ENCODE measurements around the gene FBXO11.

FBXO11 gene

GRCh38 chr2:47844162-47844561, 62.1 kb downstream of the FBXO11 start:
- DNase-seq = no peak

GRCh38 chr2:47843407-47843806, 62.9 kb downstream of the FBXO11 start:
- no peak for DNase-seq

- no peak for DNase-seq
Measured at GRCh38 chr2:47842846-47843245, 63.5 kb downstream of the FBXO11 start.

DNA sequence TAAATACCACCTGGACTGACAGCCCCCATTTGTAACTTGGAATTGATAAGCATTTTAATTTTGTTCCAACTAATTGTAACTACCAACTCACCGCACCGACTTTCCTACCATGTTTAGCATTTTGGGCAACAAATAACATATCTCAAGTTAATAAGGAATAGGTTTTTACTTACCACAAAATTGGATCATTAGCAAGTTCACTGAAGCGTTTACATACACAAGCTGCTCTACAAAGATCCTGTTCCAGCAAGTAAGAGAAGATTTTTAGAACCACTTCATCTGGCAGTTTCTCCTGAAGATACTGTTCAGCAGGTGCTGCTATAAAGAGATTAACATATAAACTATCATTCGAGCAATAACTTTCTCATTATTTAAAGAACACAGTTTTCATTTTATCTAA, 67.6 kb downstream of the FBXO11 start:
- DNase-seq = peak; percentile 19

DNA sequence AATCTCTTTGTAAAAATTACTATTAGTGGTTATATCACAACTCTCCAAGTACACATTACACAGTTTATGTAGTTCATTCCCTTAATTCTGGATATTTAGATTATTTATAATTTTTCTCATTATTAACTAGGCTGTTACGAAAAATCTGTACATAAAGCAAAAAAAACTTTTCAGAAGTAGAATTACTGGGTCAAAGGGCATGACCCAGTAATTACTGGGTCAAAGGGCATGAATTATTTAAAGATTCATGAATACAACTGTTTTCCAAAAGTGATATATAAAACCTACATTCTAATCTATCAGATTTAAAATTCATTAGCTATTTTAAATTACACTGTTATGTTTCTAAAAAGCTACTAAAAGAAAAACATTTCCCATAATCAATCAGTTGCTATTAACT, 68.0 kb downstream of the FBXO11 start:
- DNase-seq = no peak

GRCh38 chr2:47833516-47833968, 72.8 kb downstream of the FBXO11 start:
- DNase-seq = no peak

DNA sequence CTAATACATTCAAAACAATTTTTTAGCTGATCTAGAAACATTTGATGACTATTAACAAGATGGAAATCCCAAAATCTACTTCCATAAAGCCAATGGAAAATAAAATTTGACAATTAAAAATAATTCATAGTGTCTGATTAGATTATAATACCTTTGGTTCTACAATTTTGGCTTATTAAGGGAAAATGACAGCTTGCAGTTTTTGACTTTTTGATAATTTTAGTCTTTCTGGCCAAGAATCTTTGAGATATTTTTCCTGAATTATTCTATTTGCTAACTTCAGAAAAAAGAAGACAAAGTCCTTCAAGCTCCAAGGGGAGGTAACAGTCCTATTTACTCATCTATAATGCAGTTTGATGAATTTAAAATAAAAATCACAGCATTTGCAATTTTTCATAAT, 83.8 kb downstream of the FBXO11 start:
- DNase-seq = no peak

- DNase-seq = no peak
Measured at GRCh38 chr2:47819834-47820233, 86.5 kb downstream of the FBXO11 start.

DNA sequence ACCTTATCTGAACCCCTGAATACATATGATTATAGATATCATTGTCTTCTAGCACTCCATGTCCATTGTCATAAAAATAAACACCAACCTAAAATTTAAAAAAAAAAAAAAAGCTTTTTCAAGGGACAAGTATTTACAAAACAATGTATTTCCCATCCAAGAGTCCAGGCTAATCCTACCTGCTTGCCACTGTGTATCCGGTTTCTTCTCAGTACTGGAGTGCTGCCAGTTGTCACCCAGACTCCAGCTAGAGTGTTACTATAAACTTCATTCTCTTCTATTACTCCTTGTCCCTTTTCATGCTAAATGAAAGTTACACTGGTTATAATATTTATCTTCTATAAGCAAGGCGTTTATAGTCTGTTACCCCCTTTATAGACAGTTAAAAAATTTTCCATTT, 87.5 kb downstream of the FBXO11 start:
- DNase-seq = no peak

DNA sequence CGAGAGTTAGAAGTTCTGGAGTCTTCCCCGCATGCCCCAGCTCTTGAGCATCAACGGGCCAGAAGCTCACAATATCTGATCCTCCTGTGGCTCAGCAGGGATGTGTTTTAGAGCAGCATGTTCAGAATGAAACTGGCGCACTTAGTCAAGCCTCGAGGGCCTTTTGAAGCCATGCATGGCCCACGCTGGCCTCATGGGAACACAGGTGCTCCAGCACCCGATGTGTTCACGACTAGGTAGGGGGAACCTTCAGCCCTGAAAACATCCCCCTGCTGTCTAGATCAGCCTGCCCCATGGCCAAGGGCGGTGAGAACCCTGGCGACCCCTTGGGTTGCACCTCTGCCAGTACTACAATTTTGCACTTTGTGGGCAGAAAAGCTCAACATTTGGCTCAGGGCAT, 90.5 kb downstream of the FBXO11 start:
- DNase-seq = no peak

- DNase-seq = peak; percentile 7
Measured at GRCh38 chr2:47811668-47812067, 94.6 kb downstream of the FBXO11 start.

DNA sequence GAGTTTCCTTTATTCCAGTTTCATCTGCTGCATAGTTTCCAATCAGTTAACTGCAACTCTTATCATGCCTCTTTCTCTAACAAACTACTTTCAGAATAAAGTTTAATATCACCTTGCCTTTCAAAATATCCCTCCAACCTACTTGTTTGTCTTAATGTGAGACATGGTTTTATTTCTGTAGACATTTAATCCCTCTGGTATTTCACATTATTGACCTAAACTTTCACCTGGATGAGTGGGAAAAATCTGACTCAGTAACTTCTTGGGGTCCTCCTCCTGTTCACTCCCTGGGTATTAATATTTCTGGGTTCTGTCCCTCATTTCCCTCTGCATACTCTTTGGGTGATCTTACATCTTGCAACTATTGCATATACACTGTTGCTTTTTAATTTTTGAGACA, 95.4 kb downstream of the FBXO11 start:
- DNase-seq = no peak

DNA sequence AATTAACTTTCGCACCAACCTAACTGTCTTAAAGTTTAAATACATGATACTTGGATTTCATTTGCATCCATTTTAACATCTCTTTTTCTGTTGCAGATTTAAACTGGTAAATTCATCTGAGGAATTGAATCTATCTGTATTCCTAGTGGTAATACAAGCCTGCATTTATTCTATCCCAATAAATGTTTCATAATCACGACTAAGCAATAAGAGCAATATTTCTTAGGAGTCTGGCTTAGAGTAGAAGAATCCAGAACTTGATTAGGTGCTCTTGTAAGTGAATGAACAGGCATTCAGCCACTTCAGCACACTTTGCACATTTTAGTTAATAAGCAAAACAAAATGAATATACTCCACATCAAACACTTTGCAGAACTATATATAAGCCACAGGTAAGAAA, 96.4 kb downstream of the FBXO11 start:
- DNase-seq = no peak

GRCh38 chr2:47808614-47809013, 97.7 kb downstream of the FBXO11 start:
- DNase-seq = no peak

GRCh38 chr2:47805850-47806249, 100.4 kb downstream of the FBXO11 start:
- DNase-seq = no peak

GRCh38 chr2:47803770-47804169, 102.5 kb downstream of the FBXO11 start:
- no peak for DNase-seq

GRCh38 chr2:47803363-47803762, 102.9 kb downstream of the FBXO11 start:
- DNase-seq = no peak

DNA sequence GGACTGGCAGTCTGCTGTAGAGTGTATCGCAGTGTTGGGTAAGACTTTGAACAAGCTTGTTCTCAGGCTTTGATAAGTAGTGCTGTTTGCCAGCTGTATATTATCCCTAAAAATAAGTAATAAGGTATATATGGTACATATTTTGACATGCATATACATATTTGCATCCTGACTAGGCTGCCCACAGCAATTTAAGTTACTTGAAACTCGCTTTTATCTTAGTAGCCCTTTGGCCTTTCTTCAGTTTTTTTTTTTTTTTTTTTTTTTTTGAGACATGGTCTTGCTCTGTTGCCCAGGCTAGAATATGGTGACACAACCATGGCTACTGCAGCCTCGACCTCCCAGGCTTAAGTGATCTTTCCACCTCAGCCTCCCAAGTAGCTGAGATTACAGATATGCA, 105.2 kb downstream of the FBXO11 start:
- DNase-seq = no peak

- no peak for DNase-seq
Measured at GRCh38 chr2:47799031-47799609, 107.2 kb downstream of the FBXO11 start.

GRCh38 chr2:47798631-47799030, 107.7 kb downstream of the FBXO11 start:
- no peak for DNase-seq

DNA sequence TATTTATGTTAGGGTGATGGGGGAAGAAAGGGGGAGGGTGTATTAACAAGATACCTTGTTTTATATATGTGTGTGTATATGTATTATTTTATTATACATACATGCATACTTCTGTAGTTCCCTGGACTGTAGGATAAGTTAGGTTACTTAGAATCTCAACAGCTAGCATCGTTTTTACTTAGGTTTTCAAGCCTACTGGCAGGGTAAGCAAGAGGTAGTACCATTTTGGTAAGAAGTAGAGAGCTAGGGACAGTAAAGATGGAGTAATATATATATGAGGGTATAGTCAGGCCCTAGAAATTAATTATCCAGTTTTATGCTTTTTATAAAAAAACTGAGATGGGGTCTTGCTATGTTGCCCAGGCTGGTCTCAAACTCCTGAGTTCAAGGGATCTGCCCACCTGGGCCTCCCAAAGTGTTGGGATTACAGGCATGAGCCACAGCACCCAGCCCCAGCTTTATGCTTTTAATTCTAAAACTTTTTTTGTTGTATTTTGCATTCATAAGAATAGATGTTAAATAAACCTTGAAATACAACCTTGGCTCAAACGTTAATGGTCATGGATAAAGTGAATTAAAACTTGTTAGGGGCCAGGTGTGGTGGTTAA, 110.1 kb downstream of the FBXO11 start:
- no peak for DNase-seq

GRCh38 chr2:47785986-47786385, 120.3 kb downstream of the FBXO11 start:
- DNase-seq = no peak

- no peak for DNase-seq
Measured at GRCh38 chr2:47784352-47784851, 121.9 kb downstream of the FBXO11 start.

- peak; percentile 81 for DNase-seq
Measured at GRCh38 chr2:47783486-47784351, 122.6 kb downstream of the FBXO11 start.
